AG09319 (cell line): Measurements from ENCODE around the gene BEND6.

ENCODE experiments used
- DNase-seq: peaks from one replicate; pipeline ENCODE4 v3.0.0-alpha.2; 2010; ENCODE audit warnings: low read depth; ENCODE audit errors: extremely low read depth
- TF ChIP-seq, protein P1 (sequence below): IDR thresholded peaks from 2 replicates; pipeline ENCODE4 v1.5.1; 2011; ENCODE audit warnings: low read depth, mild to moderate bottlenecking, inconsistent platforms, low read length, moderate library complexity

Gene BEND6

DNA sequence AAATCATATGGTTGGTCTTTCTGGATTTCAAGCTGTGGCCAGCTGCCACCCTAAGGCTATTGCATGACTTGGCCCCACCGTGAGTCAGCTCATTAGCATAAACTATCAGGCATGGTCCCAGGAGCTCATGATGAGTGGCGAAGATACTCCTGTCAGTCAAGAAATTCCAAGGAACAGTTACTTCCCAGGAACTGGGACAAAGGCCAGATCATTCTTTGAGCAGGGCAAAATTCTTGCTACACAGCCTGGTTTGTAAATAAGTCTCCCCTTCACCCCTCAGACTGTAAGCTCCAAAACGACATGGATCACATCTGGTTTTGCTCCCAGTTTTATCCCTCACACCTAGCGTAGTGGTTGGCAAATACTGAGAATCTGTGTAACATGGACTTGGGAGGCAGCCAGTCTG, 58.6 kb downstream of the BEND6 start:
- TF ChIP-seq, protein P1, sequence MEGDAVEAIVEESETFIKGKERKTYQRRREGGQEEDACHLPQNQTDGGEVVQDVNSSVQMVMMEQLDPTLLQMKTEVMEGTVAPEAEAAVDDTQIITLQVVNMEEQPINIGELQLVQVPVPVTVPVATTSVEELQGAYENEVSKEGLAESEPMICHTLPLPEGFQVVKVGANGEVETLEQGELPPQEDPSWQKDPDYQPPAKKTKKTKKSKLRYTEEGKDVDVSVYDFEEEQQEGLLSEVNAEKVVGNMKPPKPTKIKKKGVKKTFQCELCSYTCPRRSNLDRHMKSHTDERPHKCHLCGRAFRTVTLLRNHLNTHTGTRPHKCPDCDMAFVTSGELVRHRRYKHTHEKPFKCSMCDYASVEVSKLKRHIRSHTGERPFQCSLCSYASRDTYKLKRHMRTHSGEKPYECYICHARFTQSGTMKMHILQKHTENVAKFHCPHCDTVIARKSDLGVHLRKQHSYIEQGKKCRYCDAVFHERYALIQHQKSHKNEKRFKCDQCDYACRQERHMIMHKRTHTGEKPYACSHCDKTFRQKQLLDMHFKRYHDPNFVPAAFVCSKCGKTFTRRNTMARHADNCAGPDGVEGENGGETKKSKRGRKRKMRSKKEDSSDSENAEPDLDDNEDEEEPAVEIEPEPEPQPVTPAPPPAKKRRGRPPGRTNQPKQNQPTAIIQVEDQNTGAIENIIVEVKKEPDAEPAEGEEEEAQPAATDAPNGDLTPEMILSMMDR = no peak
- peak; percentile 82 for DNase-seq

DNA sequence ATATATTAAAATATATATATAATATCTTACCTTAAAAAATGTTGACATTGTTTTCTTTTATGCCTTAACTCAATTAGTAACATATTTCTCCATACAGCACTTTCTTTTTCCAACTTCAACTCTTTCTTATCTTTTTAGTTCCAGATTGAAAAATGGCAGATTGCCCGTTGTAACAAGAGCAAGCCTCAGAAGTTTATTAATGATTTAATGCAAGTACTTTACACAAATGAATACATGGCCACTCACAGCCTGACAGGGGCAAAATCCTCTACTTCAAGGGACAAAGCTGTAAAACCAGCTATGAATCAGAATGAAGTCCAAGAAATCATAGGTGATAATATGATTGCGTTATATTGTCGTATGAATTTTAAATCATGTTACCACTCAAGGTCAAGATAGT, 62.2 kb downstream of the BEND6 start:
- DNase-seq = no peak
- TF ChIP-seq, protein P1 = no peak

DNA sequence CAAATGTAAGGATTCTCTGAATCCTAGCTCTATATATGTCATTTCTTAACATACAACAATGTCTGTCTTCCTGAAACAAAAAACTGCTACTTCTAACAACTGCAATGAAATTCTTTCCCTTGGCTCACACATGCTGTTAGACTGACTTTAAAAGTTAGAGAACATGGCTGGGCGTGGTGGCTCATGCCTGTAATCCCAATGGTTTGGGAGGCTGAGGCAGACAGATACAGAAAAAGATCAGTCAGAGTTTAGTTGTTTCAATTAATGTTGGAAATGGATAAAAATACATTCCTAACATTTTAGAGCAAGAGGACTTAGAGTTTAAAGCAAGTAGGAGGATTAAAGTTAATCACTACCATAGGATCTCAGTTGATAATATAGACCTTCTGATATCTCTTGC, 62.9 kb downstream of the BEND6 start:
- no peak for DNase-seq
- TF ChIP-seq, protein P1 = no peak

DNA sequence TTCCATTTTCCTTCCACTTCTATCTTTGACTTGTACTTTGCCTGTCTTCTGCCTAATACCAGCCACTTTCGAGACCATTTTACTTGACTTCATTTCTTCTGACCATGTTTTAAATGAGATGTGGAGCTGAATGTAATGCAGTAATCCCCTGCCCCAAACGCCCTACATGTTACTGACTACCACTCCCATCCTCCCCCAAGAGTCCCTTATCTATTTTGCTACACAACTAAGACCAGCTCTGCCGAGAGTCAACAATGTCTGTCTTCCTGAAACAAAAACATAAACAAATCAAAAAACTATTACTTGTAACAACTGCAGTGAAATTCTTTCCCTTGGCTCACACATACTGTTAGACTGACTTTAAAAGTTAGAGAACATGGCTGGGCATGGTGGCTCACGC, 64.5 kb downstream of the BEND6 start:
- TF ChIP-seq, protein P1 = no peak

DNA sequence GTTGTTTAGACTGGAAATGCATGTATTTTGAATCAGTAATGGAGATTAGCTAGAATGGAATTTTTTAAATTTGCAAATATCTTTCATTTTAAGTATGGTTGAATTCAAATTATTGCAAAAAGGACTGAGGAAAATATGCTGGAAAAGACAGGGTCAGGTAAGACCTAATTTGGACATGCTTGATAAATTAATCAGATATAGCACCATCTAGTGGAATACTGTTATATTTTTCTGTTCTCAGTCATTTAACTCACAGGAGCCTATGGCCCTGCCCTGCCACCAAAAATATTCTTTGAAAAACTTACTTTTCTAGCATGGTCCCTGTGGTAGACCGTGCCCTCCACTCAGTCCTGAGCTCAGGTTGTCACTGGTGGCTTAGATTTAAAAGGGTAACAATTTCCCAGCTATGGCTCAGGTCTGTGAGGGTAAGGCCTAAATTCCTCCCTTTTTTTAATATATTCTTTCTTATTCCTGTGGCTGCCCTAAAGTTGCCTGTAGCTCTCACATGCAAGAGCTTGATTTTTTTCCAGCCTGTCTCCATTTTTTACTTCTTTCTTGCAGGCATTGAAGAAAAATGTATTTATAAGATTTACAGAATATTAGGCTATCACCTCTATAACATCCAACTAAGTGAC, 66.3 kb downstream of the BEND6 start:
- DNase-seq = peak; percentile 22
- TF ChIP-seq, protein P1 = peak; percentile 34

More for the DNA sequence above, 64.5 kb downstream of the BEND6 start:
- DNase-seq = no peak

DNA sequence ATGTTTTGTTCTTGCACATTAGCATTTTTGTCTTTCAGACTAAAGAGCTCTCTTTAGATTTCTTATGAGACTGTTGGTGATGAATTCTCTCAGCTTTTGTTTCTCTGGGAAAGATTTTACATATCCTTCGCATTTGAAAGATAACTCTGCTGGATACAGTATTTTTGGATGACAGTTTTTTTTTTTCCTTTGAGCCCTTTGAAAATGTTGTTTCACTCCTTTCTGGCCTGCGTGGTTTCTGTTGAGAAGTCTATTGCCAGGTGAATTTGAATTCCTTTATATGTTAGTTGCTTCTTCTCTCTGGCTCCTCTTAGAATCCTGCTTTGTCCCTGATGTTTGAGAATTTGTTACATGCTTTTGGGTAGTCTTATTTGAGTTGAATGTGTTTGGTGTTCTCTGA, 69.4 kb downstream of the BEND6 start:
- no peak for DNase-seq
- TF ChIP-seq, protein P1 = no peak

DNA sequence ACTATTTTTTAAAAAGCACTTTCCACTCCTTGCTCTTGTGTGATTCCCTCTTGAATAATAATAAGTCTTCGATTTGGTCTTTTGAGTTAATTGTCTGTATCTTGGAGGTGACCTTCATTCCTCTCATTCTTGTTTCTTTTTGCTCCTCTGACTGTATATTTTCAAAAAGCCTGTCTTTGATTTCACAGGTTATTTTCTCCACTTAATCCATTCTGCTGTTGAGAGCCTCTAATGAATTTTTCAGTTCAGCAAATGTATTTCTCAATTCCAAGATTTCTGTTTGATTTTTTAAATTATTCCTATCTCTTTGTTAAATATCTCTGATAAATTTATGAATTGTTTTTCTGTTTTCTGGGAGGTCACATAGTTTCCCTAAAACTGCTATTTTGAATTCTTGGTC, 69.9 kb downstream of the BEND6 start:
- no peak for DNase-seq

More for the DNA sequence above, 69.9 kb downstream of the BEND6 start:
- TF ChIP-seq, protein P1 = no peak
